Mesenchymal stem cell (in vitro differentiated cells and primary cell): Measurements from ENCODE around the gene RBMS1.

Experiments used
- DNase-seq: peaks from one replicate; pipeline ENCODE4 v3.0.0-alpha.2; 2013
- H2AFZ ChIP-seq: one replicate; pipeline ENCODE4 v1.6.1; 2013; ENCODE audit warnings: low read depth, mild to moderate bottlenecking, control low read depth, inconsistent platforms, low read length, moderate library complexity
- H2AK5ac ChIP-seq: 2 replicates; pipeline ENCODE4 v1.6.1; 2013; ENCODE audit warnings: low read length, moderate library complexity, mild to moderate bottlenecking, inconsistent platforms; ENCODE audit not compliant: severe bottlenecking
- H2BK120ac ChIP-seq: one replicate; pipeline ENCODE4 v1.6.1; 2013; ENCODE audit warnings: low read depth, mild to moderate bottlenecking, inconsistent platforms, low read length, moderate library complexity
- H2BK12ac ChIP-seq, 2 experiments: one replicate each; pipeline ENCODE4 v1.6.1; 2013; ENCODE audit warnings: inconsistent platforms in 2 of 2, low read length in 2 of 2, mild to moderate bottlenecking in 2 of 2, moderate library complexity in 2 of 2, control low read depth in 1 of 2
- H2BK15ac ChIP-seq: one replicate; pipeline ENCODE4 v1.6.1; 2013; ENCODE audit warnings: mild to moderate bottlenecking, low read depth, inconsistent platforms; ENCODE audit not compliant: poor library complexity, severe bottlenecking
- H2BK5ac ChIP-seq: 2 replicates; pipeline ENCODE4 v1.6.1; 2013; ENCODE audit warnings: low read depth, mild to moderate bottlenecking, low read length, control low read depth, inconsistent platforms; ENCODE audit not compliant: poor library complexity, severe bottlenecking
- H3K14ac ChIP-seq, 2 experiments: one replicate each; pipeline ENCODE4 v1.6.1; 2013; ENCODE audit warnings: inconsistent platforms in 2 of 2, low read length in 2 of 2, control low read depth in 1 of 2, mild to moderate bottlenecking in 1 of 2, moderate library complexity in 1 of 2
- H3K18ac ChIP-seq, 2 experiments: one replicate each; pipeline ENCODE4 v1.6.1; 2013; ENCODE audit warnings: inconsistent platforms in 2 of 2, low read length in 2 of 2, control low read depth in 1 of 2, low read depth in 1 of 2, mild to moderate bottlenecking in 1 of 2
- H3K23ac ChIP-seq, 2 experiments: one replicate each; pipeline ENCODE4 v1.6.1; 2013; ENCODE audit warnings: inconsistent platforms in 2 of 2, low read length in 2 of 2, mild to moderate bottlenecking in 2 of 2, moderate library complexity in 2 of 2, control low read depth in 1 of 2
- H3K27ac ChIP-seq: 2 replicates; pipeline ENCODE4 v1.5.1; 2013; ENCODE audit warnings: mild to moderate bottlenecking, moderate library complexity, low read length, control low read depth, inconsistent platforms; ENCODE audit not compliant: poor library complexity, severe bottlenecking
- H3K27me3 ChIP-seq, 2 experiments: 2 replicates each; pipeline versions ENCODE4 v1.6.1 to v1.7.0; 2013; ENCODE audit warnings: low read length in 2 of 2, mild to moderate bottlenecking in 2 of 2, moderate library complexity in 2 of 2, control low read depth in 1 of 2, inconsistent platforms in 1 of 2; ENCODE audit not compliant: control insufficient read depth in 1 of 2, insufficient read depth in 1 of 2
- H3K36me3 ChIP-seq, 2 experiments: 2 replicates each; pipeline versions ENCODE4 v1.6.1 to v1.7.0; 2013; ENCODE audit warnings: low read length in 2 of 2, control low read depth in 1 of 2, inconsistent platforms in 1 of 2, low read depth in 1 of 2, mild to moderate bottlenecking in 1 of 2; ENCODE audit not compliant: insufficient read depth in 2 of 2, control insufficient read depth in 1 of 2
- H3K4ac ChIP-seq, 2 experiments: one replicate each; pipeline ENCODE4 v1.6.1; 2013; ENCODE audit warnings: inconsistent platforms in 2 of 2, low read length in 2 of 2, mild to moderate bottlenecking in 2 of 2, moderate library complexity in 2 of 2, control low read depth in 1 of 2, low read depth in 1 of 2
- H3K4me1 ChIP-seq: 2 replicates; pipeline ENCODE4 v1.6.1; 2013; ENCODE audit warnings: low read depth, low read length, control low read depth; ENCODE audit not compliant: control insufficient read depth, insufficient read depth
- H3K4me2 ChIP-seq: 2 replicates; pipeline ENCODE4 v1.6.1; 2013; ENCODE audit warnings: low read length, mild to moderate bottlenecking, inconsistent platforms; ENCODE audit not compliant: poor library complexity, severe bottlenecking
- H3K4me3 ChIP-seq, 2 experiments: 2 replicates each; pipeline versions ENCODE4 v1.5.1 to v1.7.0; 2013; ENCODE audit warnings: low read length in 2 of 2, mild to moderate bottlenecking in 2 of 2, control low read depth in 1 of 2, low read depth in 1 of 2; ENCODE audit not compliant: insufficient read depth in 1 of 2
- H3K79me1 ChIP-seq: replicated peaks from 2 replicates; pipeline ENCODE4 v1.6.1; 2013; ENCODE audit warnings: mild to moderate bottlenecking, control low read depth, low read length, inconsistent platforms; ENCODE audit not compliant: poor library complexity, severe bottlenecking
- H3K9ac ChIP-seq: 2 replicates; pipeline ENCODE4 v1.7.0; 2013; ENCODE audit warnings: mild to moderate bottlenecking, low read length, moderate library complexity
- H3K9me3 ChIP-seq: 2 replicates; pipeline ENCODE4 v1.7.0; 2013; ENCODE audit warnings: mild to moderate bottlenecking, low read length; ENCODE audit not compliant: control insufficient read depth
- H4K8ac ChIP-seq: one replicate; pipeline ENCODE4 v1.6.1; 2013; ENCODE audit warnings: inconsistent platforms, mild to moderate bottlenecking, low read length, moderate library complexity
- H4K91ac ChIP-seq: one replicate; pipeline ENCODE4 v1.6.1; 2013; ENCODE audit warnings: mild to moderate bottlenecking, low read length, inconsistent platforms
- WGBS: methylation state at CpG from one replicate; pipeline ENCODE4 v1.1.7; 2013; ENCODE audit warnings: mixed read lengths; 5-methylcytosine and 5-hydroxymethylcytosine counted together

The RBMS1 gene

GRCh38 chr2:160463245-160463644 lies 30.4 kb downstream of the RBMS1 start:
- no peak overlapping the region for H2BK15ac ChIP-seq
- peaks cover 7% of the 10 kb centered on the region for H3K4me1 ChIP-seq
- no peak overlapping the region for H3K23ac ChIP-seq
- no peak overlapping the region for H3K9ac ChIP-seq
- 98% methylated on average over 9 of the region's 9 CpGs for WGBS
- DNase-seq, result no peak
- no peak overlapping the region for H3K14ac ChIP-seq
- H3K27ac ChIP-seq, result no peak overlapping the region
- no peaks in the 10 kb centered on the region for H3K9me3 ChIP-seq
- peaks cover 3 to 14% of the 10 kb centered on the region in 2 experiments for H3K36me3 ChIP-seq
- H2BK5ac ChIP-seq, result no peak overlapping the region
- H4K8ac ChIP-seq, result no peak overlapping the region
- no peak overlapping the region for H3K4me3 ChIP-seq
- H3K18ac ChIP-seq, result no peak overlapping the region
- H3K4me2 ChIP-seq, result no peak overlapping the region
- H2BK120ac ChIP-seq, result no peak overlapping the region
- no peak overlapping the region for H3K4ac ChIP-seq
- no peak overlapping the region for H2AFZ ChIP-seq
- no peak overlapping the region for H4K91ac ChIP-seq
- no peak overlapping the region for H2AK5ac ChIP-seq
- no peak overlapping the region for H2BK12ac ChIP-seq
- H3K27me3 ChIP-seq, result no peaks in the 10 kb centered on the region
- peaks cover 26% of the 10 kb centered on the region for H3K79me1 ChIP-seq

DNA sequence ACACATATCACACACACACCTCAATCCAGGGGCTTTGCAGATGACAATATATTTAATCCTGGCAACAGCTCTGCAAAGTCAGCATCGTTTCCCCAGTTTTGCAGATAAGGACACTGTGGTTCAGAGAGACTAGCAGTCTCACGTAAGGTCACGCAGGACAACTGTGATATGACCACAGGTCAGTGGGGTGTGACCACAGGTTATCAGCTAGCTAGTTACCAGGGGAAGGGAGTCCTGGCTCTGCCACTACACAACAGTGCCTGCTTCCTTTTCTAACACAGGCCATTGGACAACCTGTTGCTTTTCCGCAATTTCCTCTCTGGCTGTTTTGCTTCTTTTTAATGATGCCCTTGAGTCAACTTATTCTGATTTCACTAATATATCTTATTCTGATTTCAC lies 33.3 kb downstream of the RBMS1 start:
- Histone ChIP-seq H3K27ac (no peak overlapping the region), H3K9me3 (no peaks in the 10 kb centered on the region), H2AFZ (no peak overlapping the region), H3K79me1 (peaks cover 22% of the 10 kb centered on the region), H3K4me1 (peaks cover 8% of the 10 kb centered on the region), H3K4me2 (no peak overlapping the region), H2BK12ac (peak overlapping the region in 1 of 2 experiments; percentile 11), H3K18ac (no peak overlapping the region), H2BK5ac (no peak overlapping the region), H3K23ac (peak overlapping the region in 1 of 2 experiments; percentile 41), H2AK5ac (peak overlapping the region; percentile 7), H3K36me3 (peaks cover 3 to 21% of the 10 kb centered on the region in 2 experiments), H3K4ac (no peak overlapping the region), H3K14ac (no peak overlapping the region), H3K4me3 (no peak overlapping the region), H2BK120ac (no peak overlapping the region), H4K8ac (no peak overlapping the region), H3K27me3 (no peaks in the 10 kb centered on the region), H2BK15ac (no peak overlapping the region), H3K9ac (no peak overlapping the region), H4K91ac (no peak overlapping the region)
- DNase-seq, result no peak
- 96% methylated on average over 4 of the region's 4 CpGs for WGBS

GRCh38 chr2:160459538-160460332 lies 33.9 kb downstream of the RBMS1 start:
- Histone ChIP-seq H2AFZ (no peak overlapping the region), H3K18ac (no peak overlapping the region), H3K4me3 (no peak overlapping the region), H3K79me1 (peaks cover 21% of the 10 kb centered on the region), H4K8ac (no peak overlapping the region), H3K4me1 (peaks cover 8% of the 10 kb centered on the region), H3K4ac (no peak overlapping the region), H3K27me3 (no peaks in the 10 kb centered on the region), H2AK5ac (no peak overlapping the region), H3K9ac (no peak overlapping the region), H2BK12ac (no peak overlapping the region), H4K91ac (no peak overlapping the region), H3K14ac (no peak overlapping the region), H2BK15ac (no peak overlapping the region), H3K9me3 (no peaks in the 10 kb centered on the region), H2BK120ac (no peak overlapping the region), H3K36me3 (peaks cover 3 to 21% of the 10 kb centered on the region in 2 experiments), H3K23ac (peak overlapping the region in 1 of 2 experiments; percentile 41), H2BK5ac (no peak overlapping the region), H3K4me2 (no peak overlapping the region), H3K27ac (no peak overlapping the region)
- 100% methylated on average over 1 of the region's 1 CpG for WGBS
- no peak for DNase-seq

- Histone ChIP-seq H3K14ac (no peak overlapping the region), H3K4ac (no peak overlapping the region), H3K9me3 (no peaks in the 10 kb centered on the region), H3K4me2 (no peak overlapping the region), H3K27ac (no peak overlapping the region), H2AFZ (no peak overlapping the region), H3K23ac (no peak overlapping the region), H3K27me3 (no peaks in the 10 kb centered on the region), H2BK120ac (no peak overlapping the region), H4K8ac (no peak overlapping the region), H3K79me1 (peaks cover 23% of the 10 kb centered on the region), H2AK5ac (no peak overlapping the region), H4K91ac (no peak overlapping the region), H3K4me1 (peaks cover 8% of the 10 kb centered on the region), H2BK15ac (no peak overlapping the region), H3K9ac (no peak overlapping the region), H2BK12ac (no peak overlapping the region), H3K4me3 (no peak overlapping the region), H3K18ac (no peak overlapping the region), H2BK5ac (no peak overlapping the region), H3K36me3 (peaks cover 3 to 26% of the 10 kb centered on the region in 2 experiments)
- WGBS, result 87% methylated on average over 6 of the region's 10 CpGs
- no peak for DNase-seq
Measured at GRCh38 chr2:160458718-160459453, 34.7 kb downstream of the RBMS1 start.
